ENCODE data around the gene OR52B2.

Gene OR52B2

DNA sequence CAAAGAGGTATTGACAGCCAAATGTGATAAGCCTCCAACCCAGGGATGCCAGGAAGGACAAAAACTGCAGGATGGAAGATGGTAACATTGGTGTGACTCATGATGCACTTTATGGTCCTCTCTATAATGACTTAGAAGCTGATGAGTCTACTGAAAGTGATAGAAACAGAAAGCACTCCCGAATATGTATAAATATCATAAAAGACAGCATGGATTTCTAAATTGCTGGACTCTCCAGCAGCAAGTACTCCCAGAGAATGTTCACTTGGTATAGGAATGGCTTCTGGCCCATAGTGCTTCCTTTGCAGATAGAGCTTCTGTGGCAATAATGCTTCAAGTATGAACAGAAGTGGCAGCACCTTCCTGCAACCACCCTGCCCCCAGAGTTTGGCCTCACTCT lies at the start of gene OR52B2:
TSS of gene OR52B2 (minus strand) at position 101 of the 400 bp plus-strand sequence. CDS start at position 101, 0 bp downstream.
- DNase-seq (ENCODE audit: low read depth in 2 of 2), result no peak

DNA sequence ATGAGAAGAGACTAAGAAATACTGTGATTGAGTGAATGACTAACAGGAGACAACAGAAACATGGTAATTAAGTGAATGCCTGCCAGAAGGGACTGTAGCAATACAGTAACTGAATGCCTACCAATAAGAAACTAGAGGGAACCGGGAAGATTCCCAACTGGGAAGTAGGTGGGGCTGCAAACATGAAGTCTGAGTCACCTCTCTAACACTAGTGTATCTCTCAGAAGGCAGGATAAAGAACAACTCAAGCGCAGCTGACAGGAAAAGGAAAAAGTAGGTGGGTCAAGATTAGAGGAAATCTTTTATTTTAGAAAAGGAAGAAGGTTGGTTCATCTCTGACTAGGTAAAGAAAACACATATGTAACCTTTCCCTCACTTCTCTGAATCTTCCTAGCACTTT lies 49.2 kb upstream of the OR52B2 start:
- no peak for DNase-seq (ENCODE audit: low read depth in 2 of 2)

DNA sequence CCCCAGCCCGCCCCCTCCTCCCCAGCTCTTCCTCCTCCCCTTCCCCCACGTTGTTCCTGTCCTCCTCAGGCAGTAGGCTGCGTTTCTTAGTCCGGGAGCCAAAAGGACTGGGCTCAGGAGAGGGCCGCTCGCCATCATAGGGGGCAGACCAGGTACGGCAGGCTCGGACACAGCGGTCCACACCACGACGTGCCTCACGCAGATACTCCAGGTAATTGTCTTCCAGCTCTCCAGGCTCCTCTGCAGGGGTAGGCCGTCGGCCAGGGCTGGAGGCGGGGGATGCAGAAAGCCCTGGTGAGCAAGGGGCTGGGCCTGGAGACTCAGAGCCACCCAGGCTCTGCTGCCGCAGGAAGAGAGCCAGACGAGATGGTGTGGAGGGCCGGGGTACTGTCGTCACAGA lies 47.6 kb upstream of the OR52B2 start:
- no peak for DNase-seq (ENCODE audit: low read depth in 2 of 2)

DNA sequence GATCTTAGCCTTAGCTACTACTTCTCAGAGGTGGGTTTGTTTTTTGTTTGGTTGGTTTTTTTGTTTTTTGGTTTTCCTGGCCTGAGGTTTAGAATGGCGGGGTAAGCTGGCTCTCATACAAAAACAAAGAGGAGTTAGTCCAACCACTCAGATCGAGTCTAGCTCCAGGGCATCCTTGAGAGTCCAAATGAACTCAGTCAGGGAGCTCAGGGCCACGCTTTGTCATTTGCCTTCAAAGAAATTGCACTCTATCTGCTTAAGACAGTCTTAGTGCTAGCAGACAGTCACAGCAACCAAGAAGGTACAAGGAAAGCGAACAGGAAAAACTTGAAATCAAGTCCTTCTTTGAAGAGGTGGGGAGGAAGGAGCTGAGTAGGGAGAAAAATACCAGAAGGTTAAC lies 46.4 kb upstream of the OR52B2 start:
- no peak for DNase-seq (ENCODE audit: low read depth in 2 of 2)

DNA sequence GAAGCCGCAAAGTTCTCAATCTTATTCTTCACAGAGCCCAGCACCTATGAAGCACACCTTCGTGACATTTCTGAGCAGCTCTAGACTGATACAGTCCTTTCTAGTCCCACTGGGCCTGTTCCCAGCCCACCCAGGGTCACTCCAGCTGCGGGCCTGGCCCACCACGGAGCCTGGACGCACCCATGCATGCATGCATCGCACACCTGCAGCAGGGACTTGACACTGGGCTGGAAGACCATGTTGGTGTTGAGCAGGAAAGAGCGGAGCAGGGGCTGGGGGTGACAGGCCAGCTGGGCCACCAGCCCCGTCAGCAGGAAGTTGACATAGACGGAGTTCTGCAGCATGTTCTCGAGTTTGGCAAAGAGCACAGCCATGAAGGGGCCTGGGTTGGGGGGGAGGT lies 44.4 kb upstream of the OR52B2 start:
- no peak for DNase-seq (ENCODE audit: low read depth in 2 of 2)

DNA sequence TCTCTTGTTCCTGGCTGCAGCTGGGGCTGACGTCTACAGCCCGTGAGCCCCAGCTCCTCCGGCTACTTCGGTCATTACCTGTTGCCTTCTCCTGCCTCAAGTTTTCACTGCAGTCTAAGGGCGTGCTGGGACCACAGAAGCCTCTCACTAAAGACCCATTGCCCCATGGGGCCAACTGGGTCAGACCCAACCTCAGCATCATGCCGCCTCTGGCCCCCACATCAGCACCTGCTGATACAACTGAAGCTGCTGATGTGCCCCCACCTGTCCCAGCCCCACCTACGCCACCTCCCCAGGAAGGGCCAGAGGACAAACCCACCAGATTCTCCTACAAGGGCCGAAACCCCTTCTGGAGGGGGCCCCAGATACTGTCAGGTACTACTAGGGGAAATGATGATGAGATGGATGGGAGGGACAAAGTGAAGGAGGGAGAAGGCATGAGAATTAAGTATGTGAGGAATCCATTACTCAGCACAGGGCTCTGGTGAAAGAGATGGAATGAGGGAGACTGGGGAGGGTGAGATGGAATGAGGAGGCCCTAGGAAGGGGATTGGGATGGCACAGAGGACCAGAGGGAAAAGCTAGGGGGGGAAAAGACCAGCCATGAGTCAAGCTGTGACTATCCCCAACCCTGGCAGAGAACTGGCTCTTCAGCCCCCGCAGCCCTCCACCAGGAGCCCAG lies 40.3 kb upstream of the OR52B2 start:
- DNase-seq (ENCODE audit: low read depth in 2 of 2), result no peak

DNA sequence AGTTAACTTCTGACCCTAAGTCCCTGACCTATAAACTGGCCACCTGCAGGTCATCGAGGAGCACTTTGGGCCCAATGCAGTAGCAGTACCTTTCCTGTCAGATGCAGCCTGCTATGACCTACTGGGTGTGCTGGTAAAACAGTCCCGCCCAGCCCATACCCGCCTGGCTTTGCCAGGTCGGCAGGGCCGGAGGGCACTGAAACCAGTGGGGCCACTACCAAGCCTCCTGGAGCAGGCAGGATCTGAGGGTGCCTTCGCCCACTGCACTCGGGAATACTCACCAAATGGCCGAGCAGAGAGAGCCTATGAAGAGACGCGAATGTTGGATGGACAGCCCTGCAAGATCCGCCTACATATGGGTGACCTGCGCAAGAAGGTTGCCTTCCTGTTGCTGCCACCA lies 39.7 kb upstream of the OR52B2 start:
- DNase-seq (ENCODE audit: low read depth in 2 of 2), result no peak

DNA sequence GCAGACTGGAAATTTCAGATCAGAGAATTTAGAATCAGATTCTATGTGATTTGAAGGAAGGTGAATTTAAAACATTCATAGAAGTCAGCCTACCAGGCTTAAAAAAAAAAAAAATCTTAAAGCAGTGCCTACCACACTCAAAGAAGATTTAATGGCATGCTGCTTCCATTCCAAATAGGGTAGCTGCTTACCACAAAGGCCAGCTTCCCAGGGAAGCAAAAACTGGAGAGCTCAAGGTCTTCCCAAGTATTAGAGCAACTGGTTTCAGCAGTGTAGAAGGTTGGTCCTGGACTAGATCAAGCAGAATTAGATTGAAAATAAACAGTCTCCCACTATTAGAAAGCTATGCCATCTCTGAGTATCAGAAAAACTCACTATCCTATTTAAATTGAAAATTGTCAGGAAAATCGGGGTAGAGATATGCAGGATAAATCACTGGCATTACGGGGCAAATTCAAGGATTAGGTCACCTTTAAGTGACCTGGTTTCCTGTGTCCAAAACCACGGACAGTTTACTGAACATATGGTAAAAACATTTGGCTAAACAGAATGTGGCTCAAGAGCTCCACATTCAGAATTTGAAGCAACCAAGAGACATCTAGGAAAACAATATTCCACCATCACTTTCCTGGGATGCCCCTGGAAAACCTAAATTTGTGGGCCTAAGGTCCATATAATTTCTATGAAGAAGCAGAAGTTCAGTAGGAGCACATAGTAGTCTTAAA lies 36.5 kb upstream of the OR52B2 start:
- no peak for DNase-seq (ENCODE audit: low read depth in 2 of 2)

DNA sequence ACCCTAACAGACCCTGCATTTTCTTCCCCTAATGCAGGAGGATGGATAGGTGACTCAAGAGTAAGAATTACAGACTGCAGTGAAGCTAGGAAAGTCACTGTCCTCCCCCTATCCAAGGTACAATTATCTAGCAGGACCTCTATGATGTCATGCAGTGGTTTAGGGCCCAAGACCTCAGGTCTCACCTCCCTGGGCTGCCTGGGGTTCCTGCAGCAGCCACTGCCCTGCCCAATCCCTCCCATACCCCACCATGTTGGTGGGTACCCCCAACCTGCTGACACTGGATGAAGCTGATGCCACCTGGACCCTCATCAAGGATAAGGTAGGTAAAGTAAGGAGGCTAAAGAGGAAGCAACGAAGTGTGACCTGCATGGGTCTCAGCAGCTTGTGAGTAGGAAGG lies 35.2 kb upstream of the OR52B2 start, which contains the start of gene C11orf42:
TSS of gene C11orf42 (plus strand) at position 192 of the 400 bp plus-strand sequence. CDS start at position 251, 59 bp downstream.
- DNase-seq (ENCODE audit: low read depth in 2 of 2), result no peak

DNA sequence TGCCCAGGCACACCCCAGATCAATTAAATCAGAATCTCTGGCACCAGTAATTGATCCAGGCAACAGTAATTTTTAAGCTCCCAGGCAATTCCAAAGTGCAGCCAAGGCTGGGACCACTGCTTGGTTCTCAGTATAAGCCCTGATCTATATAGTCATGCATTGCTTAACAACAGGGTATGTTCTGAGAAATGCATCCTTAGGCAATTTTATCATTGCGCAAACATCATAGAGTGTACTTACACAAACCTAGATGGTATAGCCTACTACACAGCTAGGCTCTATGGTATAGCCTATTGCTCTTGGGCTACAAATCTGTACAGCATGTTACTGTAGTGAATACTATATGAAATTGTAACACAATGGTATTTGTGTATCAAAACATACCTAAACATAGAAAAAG lies 34.6 kb upstream of the OR52B2 start:
- no peak for DNase-seq (ENCODE audit: low read depth in 2 of 2)

DNA sequence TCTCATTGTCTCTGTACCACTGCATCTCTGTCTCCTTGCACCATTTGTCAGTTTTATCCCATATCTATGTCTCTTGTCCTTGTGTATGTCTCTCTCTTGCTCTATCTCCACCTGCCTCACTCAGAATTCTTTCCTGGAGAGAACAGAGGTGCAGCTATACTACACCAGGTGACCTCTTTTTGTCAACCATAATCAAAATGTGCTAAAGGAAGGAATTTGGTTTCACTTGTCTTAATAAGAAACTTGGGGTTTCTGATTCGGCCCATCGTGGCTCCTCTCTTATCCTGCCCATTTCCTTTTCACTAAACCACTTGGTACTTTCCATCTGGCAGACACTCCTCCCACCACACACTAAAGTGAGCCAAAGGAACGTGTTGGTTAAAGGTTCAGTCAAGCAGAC lies 33.2 kb upstream of the OR52B2 start:
- no peak for DNase-seq (ENCODE audit: low read depth in 2 of 2)

DNA sequence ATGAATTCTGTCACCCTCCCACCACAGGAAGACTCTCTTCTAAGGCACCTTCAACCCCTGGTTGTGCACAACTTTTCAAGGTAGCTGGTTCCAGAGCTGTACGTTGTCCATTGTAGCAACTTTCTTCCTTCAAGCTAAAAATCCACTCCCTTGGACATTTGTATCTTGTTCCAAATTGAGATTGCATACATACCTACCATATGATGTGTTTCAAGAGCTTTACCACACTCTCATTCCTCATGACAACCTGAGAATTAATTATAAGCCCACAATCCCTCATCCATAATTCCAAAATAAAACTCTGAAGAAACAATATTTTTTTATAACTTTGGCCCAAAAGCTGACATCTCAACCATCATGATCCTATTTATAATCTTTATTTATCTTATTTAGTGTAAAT lies 31.9 kb upstream of the OR52B2 start:
- no peak for DNase-seq (ENCODE audit: low read depth in 2 of 2)

DNA sequence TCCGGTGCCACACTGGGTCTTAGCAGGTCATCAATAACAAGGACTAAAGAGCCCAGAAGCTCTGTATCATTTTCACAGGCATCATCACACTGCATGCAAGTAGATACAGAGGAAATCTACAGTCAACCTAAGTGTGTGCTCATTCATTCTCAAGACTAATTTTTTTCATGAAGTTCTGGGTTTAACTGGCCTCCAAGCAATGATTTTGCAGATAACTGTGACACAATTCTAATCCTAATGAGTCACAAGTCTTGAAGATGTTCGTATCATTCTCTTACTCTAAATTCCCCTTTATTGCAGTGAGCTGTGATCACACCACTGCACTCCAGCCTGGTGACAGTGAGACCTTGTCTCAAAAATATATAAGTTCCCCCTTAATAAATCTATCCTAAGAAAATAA lies 31.4 kb upstream of the OR52B2 start:
- no peak for DNase-seq (ENCODE audit: low read depth in 2 of 2)

DNA sequence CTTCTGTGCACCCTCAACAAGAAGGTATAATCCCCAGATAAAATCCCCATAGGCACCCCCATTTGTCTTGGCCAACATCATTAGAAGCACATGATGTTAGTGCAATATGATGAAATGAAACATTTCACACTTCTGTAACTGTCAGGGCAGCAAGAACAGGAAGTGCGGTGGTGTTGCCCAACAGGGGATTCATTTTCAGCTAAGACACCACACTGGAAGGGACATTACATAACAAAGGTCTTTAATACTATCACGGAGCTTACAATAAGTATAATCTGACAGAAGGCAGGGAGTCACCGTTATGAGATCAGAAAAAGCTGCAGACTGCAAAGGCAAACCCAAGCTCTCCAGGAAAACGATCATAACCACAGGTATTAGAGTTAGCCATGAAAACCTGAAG lies 30.8 kb upstream of the OR52B2 start:
- no peak for DNase-seq (ENCODE audit: low read depth in 2 of 2)

DNA sequence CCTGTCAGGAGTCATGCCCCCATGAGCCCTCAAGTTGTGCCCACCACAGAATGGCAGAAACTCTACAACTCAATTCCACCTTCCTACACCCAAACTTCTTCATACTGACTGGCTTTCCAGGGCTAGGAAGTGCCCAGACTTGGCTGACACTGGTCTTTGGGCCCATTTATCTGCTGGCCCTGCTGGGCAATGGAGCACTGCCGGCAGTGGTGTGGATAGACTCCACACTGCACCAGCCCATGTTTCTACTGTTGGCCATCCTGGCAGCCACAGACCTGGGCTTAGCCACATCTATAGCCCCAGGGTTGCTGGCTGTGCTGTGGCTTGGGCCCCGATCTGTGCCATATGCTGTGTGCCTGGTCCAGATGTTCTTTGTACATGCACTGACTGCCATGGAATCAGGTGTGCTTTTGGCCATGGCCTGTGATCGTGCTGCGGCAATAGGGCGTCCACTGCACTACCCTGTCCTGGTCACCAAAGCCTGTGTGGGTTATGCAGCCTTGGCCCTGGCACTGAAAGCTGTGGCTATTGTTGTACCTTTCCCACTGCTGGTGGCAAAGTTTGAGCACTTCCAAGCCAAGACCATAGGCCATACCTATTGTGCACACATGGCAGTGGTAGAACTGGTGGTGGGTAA lies 29.2 kb upstream of the OR52B2 start, which contains the start of gene OR52W1:
TSS of gene OR52W1 (plus strand) at position 51 of the 637 bp plus-strand sequence. CDS start at position 51, 0 bp downstream.
- DNase-seq (ENCODE audit: low read depth in 2 of 2), result no peak

DNA sequence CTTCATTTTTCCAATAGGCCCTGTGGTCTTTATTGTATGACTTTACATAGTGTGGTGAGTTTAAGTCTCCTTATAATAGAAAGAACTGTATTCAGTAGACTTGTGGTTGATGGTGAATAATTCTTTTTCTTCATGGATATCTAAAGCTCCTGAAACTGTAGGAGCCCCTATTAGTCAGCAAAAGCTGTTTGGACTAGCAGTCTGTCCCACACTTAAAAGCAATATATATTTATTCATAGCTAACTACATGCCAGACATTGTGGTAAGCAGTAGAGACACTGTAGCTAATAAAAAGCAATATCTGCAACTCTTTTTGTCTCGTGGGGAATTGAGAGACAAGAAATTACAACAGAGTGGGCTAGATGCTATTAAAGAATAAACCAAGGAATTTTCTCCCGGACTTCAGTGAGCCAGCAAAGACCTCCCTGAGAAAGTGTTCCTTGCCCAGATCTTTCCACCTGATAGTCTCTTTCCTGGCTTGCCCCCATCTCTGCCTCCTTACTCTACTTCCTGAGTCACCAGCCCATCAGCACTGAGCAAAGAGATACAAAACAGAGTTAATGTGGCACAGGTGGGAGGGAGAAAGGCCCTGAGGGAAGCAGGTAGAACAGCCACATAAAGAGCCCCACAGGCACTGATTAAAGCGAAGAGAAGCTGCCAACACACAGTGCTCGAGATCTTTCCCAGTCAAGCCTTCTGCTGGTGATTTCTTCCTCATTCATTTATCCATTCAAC lies 27.5 kb upstream of the OR52B2 start:
- DNase-seq (ENCODE audit: low read depth in 2 of 2), result no peak

DNA sequence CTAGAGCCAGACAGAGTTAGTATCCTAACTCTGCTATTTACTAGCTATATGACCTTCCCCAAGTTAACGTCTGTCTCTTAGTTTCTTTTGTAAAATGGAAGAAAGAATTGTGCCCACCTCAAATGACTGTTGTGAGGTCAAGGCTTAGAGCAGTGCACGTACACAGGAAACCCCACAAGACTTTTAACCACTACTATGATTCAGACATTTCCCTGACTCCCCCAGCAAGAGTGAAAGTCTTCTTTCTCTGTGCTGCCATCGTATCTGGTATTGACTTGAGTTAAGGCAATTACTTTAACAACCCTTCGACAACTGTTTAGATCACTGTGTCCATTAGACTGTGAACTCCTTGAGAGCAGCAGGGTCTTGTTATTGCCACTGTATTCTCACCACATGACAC lies 26.3 kb upstream of the OR52B2 start:
- DNase-seq (ENCODE audit: low read depth in 2 of 2), result no peak

DNA sequence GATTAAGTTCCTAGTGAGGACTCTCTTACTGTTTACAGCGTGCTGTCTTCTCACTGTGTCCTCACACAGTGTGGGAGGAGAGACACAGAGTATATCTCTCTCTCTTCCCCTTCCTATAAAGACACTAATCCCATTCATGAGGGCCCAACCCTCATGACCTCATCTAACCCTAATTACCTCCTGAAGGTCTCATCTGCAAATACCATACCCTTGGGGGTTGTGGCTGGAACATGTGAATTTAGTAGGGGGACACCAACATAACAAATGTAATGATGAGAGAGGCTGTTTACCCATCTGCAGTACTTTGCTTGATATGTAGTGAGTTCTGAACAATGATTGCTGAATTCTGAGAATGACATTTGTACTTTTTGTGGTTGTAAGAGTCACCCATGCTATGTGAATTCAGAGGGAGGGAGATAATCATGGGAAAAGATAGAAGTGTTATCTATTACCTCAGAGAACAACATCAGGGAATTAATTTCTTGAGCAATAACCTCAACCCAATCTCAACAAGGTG lies 24.0 kb upstream of the OR52B2 start:
- no peak for DNase-seq (ENCODE audit: low read depth in 2 of 2)

DNA sequence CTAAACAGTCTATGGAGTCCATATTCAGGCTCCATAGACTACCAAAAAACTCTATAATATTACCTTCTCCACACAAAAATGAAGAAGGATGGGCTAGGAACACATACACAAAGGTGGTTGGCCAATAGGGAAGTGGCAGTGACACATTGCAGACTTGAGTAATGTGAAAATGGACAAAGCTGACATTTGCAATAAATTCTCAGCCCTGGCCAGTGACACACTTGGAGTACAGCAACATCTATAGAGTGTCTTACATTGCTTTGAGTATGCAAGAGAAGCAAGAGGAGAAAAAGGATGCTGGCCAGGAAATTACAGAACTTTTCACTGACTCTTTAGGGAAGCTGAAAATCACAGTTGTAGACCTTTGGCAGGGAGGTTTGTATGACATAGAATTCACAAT lies 21.6 kb upstream of the OR52B2 start:
- no peak for DNase-seq (ENCODE audit: low read depth in 2 of 2)

DNA sequence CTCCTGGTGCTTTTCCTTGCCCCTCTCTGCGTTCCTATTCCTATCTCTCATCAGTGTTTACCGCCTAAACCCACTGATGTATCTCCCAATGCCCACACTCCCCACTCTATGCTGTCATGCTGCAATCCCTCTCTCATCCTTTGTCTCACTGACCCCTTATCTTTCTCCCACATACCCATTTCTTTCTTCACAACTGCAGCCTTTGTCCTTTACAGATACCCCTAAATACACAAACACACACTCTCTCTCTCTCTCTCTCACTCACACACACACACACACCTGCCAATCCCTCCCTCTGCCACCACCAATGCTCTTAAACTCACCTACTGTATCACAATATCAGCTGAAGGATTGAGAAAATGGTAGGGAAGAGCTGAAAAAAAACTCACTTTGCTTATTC lies 5.3 kb upstream of the OR52B2 start:
- no peak for DNase-seq (ENCODE audit: low read depth in 2 of 2)

DNA sequence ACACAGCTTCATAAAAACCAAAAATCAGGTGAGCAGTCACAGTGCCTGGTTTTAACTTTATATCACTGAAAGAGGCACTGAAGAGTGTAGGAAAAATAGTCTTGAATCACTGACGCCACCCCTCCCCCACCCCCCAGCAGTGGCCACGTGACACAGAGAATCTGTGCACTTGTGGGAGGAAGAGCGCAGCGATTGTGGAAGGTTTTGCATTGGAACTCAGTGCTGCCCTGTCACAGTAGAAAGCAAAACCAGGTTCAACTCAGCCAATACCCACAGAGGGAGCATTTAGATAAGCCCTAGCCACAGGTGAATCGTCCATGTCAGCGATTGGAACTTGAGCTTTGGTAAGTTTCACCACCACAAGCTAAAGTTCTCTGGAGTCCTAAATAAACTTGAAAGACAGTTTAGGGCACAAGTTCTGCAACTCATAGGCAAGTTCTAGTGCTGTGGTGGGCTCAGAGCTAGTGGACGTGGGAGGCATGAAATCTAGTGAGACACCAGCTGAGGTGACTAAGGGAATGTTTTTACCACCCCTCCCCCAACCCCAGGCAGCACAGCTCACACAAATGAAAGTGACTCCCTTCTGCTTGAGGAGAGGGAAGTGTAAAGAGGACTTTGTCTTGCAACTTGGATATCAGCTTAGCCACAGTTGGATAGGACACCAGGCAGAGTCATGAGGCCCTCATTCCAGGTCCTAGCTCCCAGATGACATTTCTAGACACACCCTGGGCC lies 13.3 kb downstream of the OR52B2 start:
- no peak for DNase-seq (ENCODE audit: low read depth in 2 of 2)
